ENCODE measurements around the gene AHSA1.

The AHSA1 gene

GRCh38 chr14:77473921-77474320, 16.0 kb downstream of the AHSA1 start:
- no peak for DNase-seq

- DNase-seq: no peak
These were observed 16.7 kb downstream of the AHSA1 start for GRCh38 chr14:77474479-77475177.

- no peak for DNase-seq
These were observed 17.7 kb downstream of the AHSA1 start for GRCh38 chr14:77475432-77476115.

GRCh38 chr14:77478029-77478428, 20.1 kb downstream of the AHSA1 start:
- no peak for DNase-seq

GRCh38 chr14:77478796-77479195, 20.9 kb downstream of the AHSA1 start:
- no peak for DNase-seq

- no peak for DNase-seq
These were observed 24.5 kb downstream of the AHSA1 start for GRCh38 chr14:77482422-77482821.

- no peak for DNase-seq
These were observed 27.4 kb downstream of the AHSA1 start for GRCh38 chr14:77485256-77485655.

- DNase-seq: peak in 1 of 51 donors; percentile 10
These were observed 28.2 kb downstream of the AHSA1 start for GRCh38 chr14:77485901-77486678.

GRCh38 chr14:77488558-77488957, 30.7 kb downstream of the AHSA1 start:
- no peak for DNase-seq

GRCh38 chr14:77489041-77489440, 31.1 kb downstream of the AHSA1 start:
- no peak for DNase-seq

- DNase-seq: no peak
These were observed 32.6 kb downstream of the AHSA1 start for GRCh38 chr14:77490347-77490986.

- DNase-seq: no peak
These were observed 33.2 kb downstream of the AHSA1 start for GRCh38 chr14:77491056-77491455.

GRCh38 chr14:77495334-77495733, 37.4 kb downstream of the AHSA1 start:
- DNase-seq: peak in 2 of 51 donors; percentile 32 to 48

GRCh38 chr14:77498120-77498979, 40.5 kb downstream of the AHSA1 start, which contains the start of gene ISM2:
TSS of gene ISM2 (minus strand) at chr14:77498816. CDS start at chr14:77498793, 23 bp downstream.
- peak in 9 of 51 donors; percentile 14 to 34 (median 21) for DNase-seq

GRCh38 chr14:77498984-77499527, 41.2 kb downstream of the AHSA1 start:
- no peak for DNase-seq

GRCh38 chr14:77502109-77502782, 44.4 kb downstream of the AHSA1 start:
- DNase-seq: no peak

- DNase-seq: no peak
These were observed 45.2 kb downstream of the AHSA1 start for GRCh38 chr14:77503138-77503537.

- DNase-seq: no peak
These were observed 47.1 kb downstream of the AHSA1 start for GRCh38 chr14:77505031-77505430.

GRCh38 chr14:77507762-77508161, 49.9 kb downstream of the AHSA1 start:
- no peak for DNase-seq

- DNase-seq: no peak
These were observed 50.4 kb downstream of the AHSA1 start for GRCh38 chr14:77508249-77508648.
